ENCODE results near the gene PPP1R3G. TPM values are rescaled to one million over a fixed set of nuclear protein-coding genes. Genes with fewer than 3 reads are reported as not detected.
"Not testable (repeated sequence)": the region's sequence is repeated elsewhere in the genome, so short reads cannot be mapped to it uniquely, and the experiment has no call there.

Gene PPP1R3G
- total and polyA plus RNA-seq, 2 donors (not counting 1 experiment from before 2014, with no cell fraction given) = 0.72 to 3.3 TPM

GRCh38 chr6:5116243-5116991, 31.3 kb downstream of the PPP1R3G start:
- H3K9me3 ChIP-seq (ENCODE audit: control insufficient read depth, insufficient read depth, low read depth, low read length) = no peaks in the 10 kb centered on the region
- H3K4me1 ChIP-seq (ENCODE audit: control insufficient read depth, extremely low read depth, insufficient read depth, low read length) = no peaks in the 10 kb centered on the region
- no peaks in the 10 kb centered on the region for H3K79me2 ChIP-seq (ENCODE audit: control insufficient read depth, insufficient read depth, low read length)
- H3K36me3 ChIP-seq (ENCODE audit: control insufficient read depth, insufficient read depth, low read length) = no peaks in the 10 kb centered on the region
- no peak for TF ChIP-seq EZH2 (IDR thresholded peaks at IDR 0.05; ENCODE audit: low read length, missing control alignments)
- no peak for TF ChIP-seq CTCF (conservative IDR thresholded peaks at IDR 0.05 in 1 of 2, IDR thresholded peaks at IDR 0.05 in 1 of 2; ENCODE audit: low read depth in 1 of 2, low read length in 2 of 2)
- no peak for DNase-seq (ENCODE audit: low read depth in 2 of 2)
- H3K4me2 ChIP-seq (ENCODE audit: extremely low read depth, insufficient read depth, low read length) = no peak overlapping the region
- no peak overlapping the region for H3K27ac ChIP-seq (ENCODE audit: insufficient read depth, low read length)
- no peaks in the 10 kb centered on the region for H3K27me3 ChIP-seq (ENCODE audit: control insufficient read depth, insufficient read depth, low read length)
- no peaks in the 10 kb centered on the region for H4K20me1 ChIP-seq (ENCODE audit: control insufficient read depth, extremely low read depth, insufficient read depth, low read length)
- H2AFZ ChIP-seq (ENCODE audit: low read length) = no peak overlapping the region
- H3K4me3 ChIP-seq (replicated peaks in 1 of 4; ENCODE audit: control extremely low read depth in 1 of 4, insufficient read depth in 1 of 4, low read depth in 3 of 4, low read length in 4 of 4) = no peak overlapping the region
- no peak overlapping the region for H3K9ac ChIP-seq (ENCODE audit: insufficient read depth, low read length)

- no peaks in the 10 kb centered on the region for H3K9me3 ChIP-seq (ENCODE audit: control insufficient read depth, insufficient read depth, low read depth, low read length)
- no peaks in the 10 kb centered on the region for H3K27me3 ChIP-seq (ENCODE audit: control insufficient read depth, insufficient read depth, low read length)
- H4K20me1 ChIP-seq (ENCODE audit: control insufficient read depth, extremely low read depth, insufficient read depth, low read length) = no peaks in the 10 kb centered on the region
- no peak overlapping the region for H2AFZ ChIP-seq (ENCODE audit: low read length)
- H3K27ac ChIP-seq (ENCODE audit: insufficient read depth, low read length) = no peak overlapping the region
- H3K79me2 ChIP-seq (ENCODE audit: control insufficient read depth, insufficient read depth, low read length) = no peaks in the 10 kb centered on the region
- no peak overlapping the region for H3K9ac ChIP-seq (ENCODE audit: insufficient read depth, low read length)
- no peak for DNase-seq (ENCODE audit: low read depth in 2 of 2)
- peaks cover 2% of the 10 kb centered on the region for H3K4me1 ChIP-seq (ENCODE audit: control insufficient read depth, extremely low read depth, insufficient read depth, low read length)
- no peaks in the 10 kb centered on the region for H3K36me3 ChIP-seq (ENCODE audit: control insufficient read depth, insufficient read depth, low read length)
- no peak overlapping the region for H3K4me3 ChIP-seq (replicated peaks in 1 of 4; ENCODE audit: control extremely low read depth in 1 of 4, insufficient read depth in 1 of 4, low read depth in 3 of 4, low read length in 4 of 4)
- no peak for TF ChIP-seq CTCF (conservative IDR thresholded peaks at IDR 0.05 in 1 of 2, IDR thresholded peaks at IDR 0.05 in 1 of 2; ENCODE audit: low read depth in 1 of 2, low read length in 2 of 2)
- no peak for TF ChIP-seq EZH2 (IDR thresholded peaks at IDR 0.05; ENCODE audit: low read length, missing control alignments)
- no peak overlapping the region for H3K4me2 ChIP-seq (ENCODE audit: extremely low read depth, insufficient read depth, low read length)
Observed at GRCh38 chr6:5119090-5119951, 34.2 kb downstream of the PPP1R3G start.

GRCh38 chr6:5120011-5120410, 34.9 kb downstream of the PPP1R3G start:
- TF ChIP-seq CTCF (conservative IDR thresholded peaks at IDR 0.05 in 1 of 2, IDR thresholded peaks at IDR 0.05 in 1 of 2; ENCODE audit: low read depth in 1 of 2, low read length in 2 of 2) = no peak
- no peak for TF ChIP-seq EZH2 (IDR thresholded peaks at IDR 0.05; ENCODE audit: low read length, missing control alignments)
- no peak for DNase-seq (ENCODE audit: low read depth in 2 of 2)
- H3K9me3 ChIP-seq (ENCODE audit: control insufficient read depth, insufficient read depth, low read depth, low read length) = no peaks in the 10 kb centered on the region
- no peaks in the 10 kb centered on the region for H3K27me3 ChIP-seq (ENCODE audit: control insufficient read depth, insufficient read depth, low read length)
- H3K4me2 ChIP-seq (ENCODE audit: extremely low read depth, insufficient read depth, low read length) = no peak overlapping the region
- H2AFZ ChIP-seq (ENCODE audit: low read length) = no peak overlapping the region
- H3K36me3 ChIP-seq (ENCODE audit: control insufficient read depth, insufficient read depth, low read length) = no peaks in the 10 kb centered on the region
- H3K4me1 ChIP-seq (ENCODE audit: control insufficient read depth, extremely low read depth, insufficient read depth, low read length) = peaks cover 2% of the 10 kb centered on the region
- H3K9ac ChIP-seq (ENCODE audit: insufficient read depth, low read length) = no peak overlapping the region
- no peaks in the 10 kb centered on the region for H3K79me2 ChIP-seq (ENCODE audit: control insufficient read depth, insufficient read depth, low read length)
- H3K27ac ChIP-seq (ENCODE audit: insufficient read depth, low read length) = no peak overlapping the region
- H4K20me1 ChIP-seq (ENCODE audit: control insufficient read depth, extremely low read depth, insufficient read depth, low read length) = no peaks in the 10 kb centered on the region
- H3K4me3 ChIP-seq (replicated peaks in 1 of 4; ENCODE audit: control extremely low read depth in 1 of 4, insufficient read depth in 1 of 4, low read depth in 3 of 4, low read length in 4 of 4) = no peak overlapping the region

- not testable (repeated sequence) for H2AFZ ChIP-seq (ENCODE audit: low read length); H3K4me3 ChIP-seq (replicated peaks in 1 of 4; ENCODE audit: control extremely low read depth in 1 of 4, insufficient read depth in 1 of 4, low read depth in 3 of 4, low read length in 4 of 4); H3K36me3 ChIP-seq (ENCODE audit: control insufficient read depth, insufficient read depth, low read length); H4K20me1 ChIP-seq (ENCODE audit: control insufficient read depth, extremely low read depth, insufficient read depth, low read length); H3K9ac ChIP-seq (ENCODE audit: insufficient read depth, low read length); H3K4me1 ChIP-seq (ENCODE audit: control insufficient read depth, extremely low read depth, insufficient read depth, low read length); H3K79me2 ChIP-seq (ENCODE audit: control insufficient read depth, insufficient read depth, low read length); H3K9me3 ChIP-seq (ENCODE audit: control insufficient read depth, insufficient read depth, low read depth, low read length); H3K27me3 ChIP-seq (ENCODE audit: control insufficient read depth, insufficient read depth, low read length); DNase-seq (ENCODE audit: low read depth in 2 of 2); H3K27ac ChIP-seq (ENCODE audit: insufficient read depth, low read length); H3K4me2 ChIP-seq (ENCODE audit: extremely low read depth, insufficient read depth, low read length)
Observed at GRCh38 chr6:5120543-5120942, 35.4 kb downstream of the PPP1R3G start.

All from fibroblast of lung (primary cell).